ENCODE data around the gene MDK.

DNA sequence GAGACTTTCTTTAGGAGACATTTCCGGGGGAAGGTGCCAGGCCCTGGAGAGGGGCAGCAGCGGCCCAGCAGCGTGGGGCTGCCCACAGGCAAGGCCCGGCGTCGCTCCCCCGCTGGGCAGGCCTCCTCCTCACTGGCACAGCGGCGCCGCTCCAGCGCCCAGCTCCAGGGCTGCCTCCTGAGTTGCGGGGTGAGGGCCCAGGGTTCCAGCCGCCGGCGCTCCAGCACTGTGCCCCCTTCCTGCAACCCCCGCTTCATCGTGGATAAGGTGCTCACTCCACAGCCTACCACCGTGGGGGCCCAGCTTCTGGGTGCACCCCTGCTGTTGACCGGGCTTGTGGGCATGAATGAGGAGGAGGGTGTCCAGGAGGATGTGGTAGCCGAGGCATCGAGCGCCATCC, 15.2 kb upstream of the MDK start:
- TF ChIP-seq, protein P1, sequence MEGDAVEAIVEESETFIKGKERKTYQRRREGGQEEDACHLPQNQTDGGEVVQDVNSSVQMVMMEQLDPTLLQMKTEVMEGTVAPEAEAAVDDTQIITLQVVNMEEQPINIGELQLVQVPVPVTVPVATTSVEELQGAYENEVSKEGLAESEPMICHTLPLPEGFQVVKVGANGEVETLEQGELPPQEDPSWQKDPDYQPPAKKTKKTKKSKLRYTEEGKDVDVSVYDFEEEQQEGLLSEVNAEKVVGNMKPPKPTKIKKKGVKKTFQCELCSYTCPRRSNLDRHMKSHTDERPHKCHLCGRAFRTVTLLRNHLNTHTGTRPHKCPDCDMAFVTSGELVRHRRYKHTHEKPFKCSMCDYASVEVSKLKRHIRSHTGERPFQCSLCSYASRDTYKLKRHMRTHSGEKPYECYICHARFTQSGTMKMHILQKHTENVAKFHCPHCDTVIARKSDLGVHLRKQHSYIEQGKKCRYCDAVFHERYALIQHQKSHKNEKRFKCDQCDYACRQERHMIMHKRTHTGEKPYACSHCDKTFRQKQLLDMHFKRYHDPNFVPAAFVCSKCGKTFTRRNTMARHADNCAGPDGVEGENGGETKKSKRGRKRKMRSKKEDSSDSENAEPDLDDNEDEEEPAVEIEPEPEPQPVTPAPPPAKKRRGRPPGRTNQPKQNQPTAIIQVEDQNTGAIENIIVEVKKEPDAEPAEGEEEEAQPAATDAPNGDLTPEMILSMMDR (conservative IDR thresholded peaks at IDR 0.05), result no peak
- TF ChIP-seq EZH2 (IDR thresholded peaks at IDR 0.05; ENCODE audit: low read depth), result no peak
